HepG2 (cell line): ENCODE measurements around the gene UBE2L6. TPM values are rescaled to one million over a fixed set of nuclear protein-coding genes. Genes with fewer than 3 reads are reported as not detected.

Experiments
- CERS6 ChIP-seq: sonication (generic); formaldehyde crosslinking; IDR thresholded peaks from 2 replicates; pipeline ENCODE4 v1.5.0; 2020; ENCODE audit warnings: missing genetic modification reagents
- CSRNP2 ChIP-seq: sonication (generic); formaldehyde crosslinking; conservative IDR thresholded peaks from 2 replicates; pipeline ENCODE4 v1.8.0; 2022; ENCODE audit warnings: low read depth, missing genetic modification reagents
- DDIT3 ChIP-seq: sonication (generic); formaldehyde crosslinking; IDR thresholded peaks from 2 replicates; pipeline ENCODE4 v1.4.0; 2020; ENCODE audit warnings: mild to moderate bottlenecking, missing genetic modification reagents
- GMEB1 ChIP-seq: sonication (generic); formaldehyde crosslinking; IDR thresholded peaks from 2 replicates; pipeline ENCODE4 v1.5.1; 2020; ENCODE audit warnings: missing genetic modification reagents, mild to moderate bottlenecking, borderline replicate concordance
- HNF1B ChIP-seq: sonication (generic); formaldehyde crosslinking; IDR thresholded peaks from 2 replicates; pipeline ENCODE4 v1.5.1; 2020; ENCODE audit warnings: mild to moderate bottlenecking, moderate library complexity, missing genetic modification reagents
- SAP130 ChIP-seq: IDR thresholded peaks from 2 replicates; pipeline ENCODE4 v1.6.1; 2016; ENCODE audit warnings: low read depth
- SKIL ChIP-seq: sonication (generic); formaldehyde crosslinking; IDR thresholded peaks from 2 replicates; pipeline ENCODE4 v1.8.0; 2022; ENCODE audit warnings: missing genetic modification reagents, mild to moderate bottlenecking, moderate library complexity, borderline replicate concordance
- SSRP1 ChIP-seq: IDR thresholded peaks from 2 replicates; pipeline ENCODE4 v1.6.1; 2016; ENCODE audit warnings: control low read depth
- ZNF318 ChIP-seq: sonication (generic); formaldehyde crosslinking; IDR thresholded peaks from 2 replicates; pipeline ENCODE4 v1.4.0; 2020; ENCODE audit warnings: mild to moderate bottlenecking, missing genetic modification reagents
- ZSCAN30 ChIP-seq: sonication (generic); formaldehyde crosslinking; IDR thresholded peaks from 2 replicates; pipeline ENCODE4 v1.5.0; 2020; ENCODE audit warnings: mild to moderate bottlenecking, missing genetic modification reagents
- polyA plus RNA-seq, 8 experiments: library from polyadenylated mRNA; depleted of rRNA in 3 of 8; stranded (reverse) in 7 of 8; unstranded in 1 of 8; fragments of >200 nt; fragmentation: Illumina TruSeq in 4 of 8; extraction: Trizol in 4 of 8; gene quantifications; 2 replicates each; pipeline versions ENCODE4 v1.2.1 to v1.2.3, GENCODE V29; 2011 to 2016; ENCODE audit warnings: low read depth in 4 of 8, missing spikeins in 1 of 8, mixed read lengths in 1 of 8; ENCODE audit not compliant: insufficient read depth in 1 of 8
- total RNA-seq, 5 experiments: library from RNA; depleted of rRNA; stranded (reverse); fragments of >200 nt; fragmentation: Illumina TruSeq; extraction: Trizol; gene quantifications; 2 replicates each; pipeline ENCODE4 v1.2.3, GENCODE V29; 2016; ENCODE audit warnings: low read depth in 1 of 5

Gene UBE2L6
- total and polyA plus RNA-seq, 2 of the 13 experiments (the other 11 are each of a cell fraction or from before 2014, with no cell fraction given), result 30.3 to 30.4 TPM

GRCh38 chr11:57514538-57515331, 52.7 kb downstream of the UBE2L6 start (continued):
- TF ChIP-seq CERS6 (no peak), ZSCAN30 (CRISPR knock-in tag) (0 out of 2 replicates have a peak, but pooled peaks have one; percentile 13), HNF1B (CRISPR knock-in tag) (peak; percentile 60; the same call in 1 of the 2 replicates), SKIL (CRISPR knock-in tag) (peak; percentile 81), SSRP1 (CRISPR knock-in tag) (no peak), SAP130 (peak; percentile 85), DDIT3 (CRISPR knock-in tag) (no peak), CSRNP2 (CRISPR knock-in tag) (no peak), ZNF318 (CRISPR knock-in tag) (no peak), GMEB1 (CRISPR knock-in tag) (0 out of 2 replicates have a peak, but pooled peaks have one; percentile 1)
